Skeletal muscle cell (primary cell): ENCODE results near the gene MXD4.
"Not testable (repeated sequence)": the region's sequence is repeated elsewhere in the genome, so short reads cannot be mapped to it uniquely, and the experiment has no call there.

ENCODE experiments used
- DNase-seq: peaks from one replicate; pipeline ENCODE4 v3.0.0-alpha.2; 2010; ENCODE audit warnings: low read depth
- H3K4me3 ChIP-seq: 2 replicates; pipeline ENCODE4 v1.5.1; 2011; ENCODE audit warnings: low read depth, mild to moderate bottlenecking, control low read depth, low read length, moderate library complexity

The MXD4 gene

DNA sequence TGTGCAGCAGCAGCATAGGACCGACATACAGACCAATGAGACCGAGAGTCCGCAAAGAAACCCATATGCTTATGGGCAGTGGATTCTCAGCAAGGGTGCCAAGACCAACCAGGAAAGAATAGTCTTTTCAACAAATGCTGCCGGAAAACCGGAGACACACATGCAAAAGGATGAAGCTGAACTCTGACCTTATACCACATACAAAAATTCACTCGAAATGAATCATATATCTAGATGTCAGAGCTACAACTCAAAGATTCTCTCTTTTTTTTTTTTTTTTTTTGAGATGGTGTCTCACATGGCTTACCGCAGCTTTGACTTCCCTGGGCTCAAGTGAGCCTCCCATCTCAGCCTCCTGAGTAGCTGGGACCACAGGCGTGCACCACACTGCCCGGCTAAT, 16.0 kb upstream of the MXD4 start:
- H3K4me3 ChIP-seq = no peak overlapping the region
- DNase-seq = no peak

DNA sequence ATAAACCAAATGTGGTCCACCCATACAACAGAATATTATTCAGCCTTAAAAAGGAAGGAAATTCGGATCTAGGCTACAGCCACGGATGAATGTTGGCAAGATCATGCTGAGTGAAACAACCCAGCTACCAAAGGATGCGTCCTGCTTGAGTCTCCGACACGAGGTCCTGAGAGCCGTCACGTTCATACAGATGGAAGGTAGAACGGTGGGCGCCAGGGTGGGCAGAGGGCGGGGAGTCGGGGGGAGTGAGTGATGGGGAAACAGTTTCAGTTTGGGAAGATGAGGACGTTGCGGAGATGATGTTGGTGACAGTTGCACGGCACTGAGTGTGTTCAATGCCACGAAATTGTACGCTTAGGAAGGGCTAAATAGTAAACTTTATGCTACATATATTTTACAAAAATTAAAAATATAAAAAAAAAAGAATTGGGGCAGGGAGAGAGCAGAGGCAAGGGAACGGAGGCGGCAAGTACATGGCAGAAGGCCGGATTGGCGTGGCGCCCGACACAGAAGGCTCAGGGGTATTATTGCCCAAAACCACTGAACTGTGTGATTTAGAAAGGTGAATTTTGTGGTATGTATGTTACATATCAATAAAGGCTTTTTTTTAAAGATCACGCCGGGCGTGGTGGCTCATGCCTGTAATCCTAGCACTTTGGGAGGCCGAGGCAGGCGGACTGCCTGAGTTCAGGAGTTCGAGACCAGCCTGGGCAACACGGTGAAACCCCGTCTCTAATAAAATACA, 14.8 kb upstream of the MXD4 start:
- no peak overlapping the region for H3K4me3 ChIP-seq
- no peak for DNase-seq

DNA sequence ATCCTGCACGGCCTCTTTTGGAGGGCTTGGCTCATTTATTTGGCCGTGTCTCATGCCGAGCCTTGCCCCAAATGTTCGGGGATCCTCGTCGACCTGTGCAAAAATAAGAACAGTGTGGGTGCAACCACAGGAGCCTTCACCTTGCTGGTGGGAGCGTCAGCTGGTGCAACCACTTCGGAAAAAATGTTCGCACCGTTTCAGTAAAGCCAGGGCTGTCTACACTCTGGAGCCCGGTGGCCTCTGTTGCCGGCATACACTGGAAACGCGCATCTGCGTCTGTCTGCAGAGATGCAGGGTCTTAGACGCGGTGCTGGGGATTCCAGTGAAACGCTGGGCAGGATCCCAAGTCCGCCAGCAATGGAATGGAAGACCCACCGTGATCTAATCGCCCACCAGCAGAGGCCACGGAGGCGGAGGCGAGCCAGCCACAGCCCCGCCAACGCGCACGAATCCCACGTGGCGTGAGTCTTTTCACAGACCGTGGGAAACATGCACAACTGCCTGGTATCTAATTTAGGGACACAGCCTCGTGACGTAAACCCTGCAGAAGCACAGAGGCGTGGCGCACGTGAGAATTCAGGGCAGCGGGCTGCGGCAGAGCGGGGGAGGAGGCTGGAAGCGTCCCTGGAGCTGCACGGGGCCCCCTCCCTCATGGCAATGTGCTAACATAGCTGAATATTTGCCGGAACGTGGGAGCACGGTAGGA, 13.8 kb upstream of the MXD4 start:
- H3K4me3 ChIP-seq = no peak overlapping the region

DNA sequence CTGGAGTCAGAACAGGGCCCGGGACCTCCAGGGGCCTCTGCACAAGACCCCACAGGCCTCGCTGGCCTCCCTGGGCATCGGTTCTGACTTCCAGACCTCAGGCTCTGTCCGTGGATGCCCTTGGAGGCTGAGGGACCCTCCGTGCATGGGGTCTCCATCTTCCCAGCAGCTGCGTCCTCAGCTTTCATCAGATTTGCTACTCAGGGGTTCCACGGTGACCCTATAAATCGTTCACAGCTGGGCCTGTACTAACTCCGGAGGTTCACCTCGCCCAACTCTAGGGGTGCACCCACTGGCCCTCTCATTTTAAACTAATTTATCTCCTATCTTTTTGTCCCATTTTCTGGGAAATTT, 13.1 kb upstream of the MXD4 start:
- H3K4me3 ChIP-seq, DNase-seq: not testable (repeated sequence)

More for the DNA sequence above, 13.8 kb upstream of the MXD4 start:
- no peak for DNase-seq

DNA sequence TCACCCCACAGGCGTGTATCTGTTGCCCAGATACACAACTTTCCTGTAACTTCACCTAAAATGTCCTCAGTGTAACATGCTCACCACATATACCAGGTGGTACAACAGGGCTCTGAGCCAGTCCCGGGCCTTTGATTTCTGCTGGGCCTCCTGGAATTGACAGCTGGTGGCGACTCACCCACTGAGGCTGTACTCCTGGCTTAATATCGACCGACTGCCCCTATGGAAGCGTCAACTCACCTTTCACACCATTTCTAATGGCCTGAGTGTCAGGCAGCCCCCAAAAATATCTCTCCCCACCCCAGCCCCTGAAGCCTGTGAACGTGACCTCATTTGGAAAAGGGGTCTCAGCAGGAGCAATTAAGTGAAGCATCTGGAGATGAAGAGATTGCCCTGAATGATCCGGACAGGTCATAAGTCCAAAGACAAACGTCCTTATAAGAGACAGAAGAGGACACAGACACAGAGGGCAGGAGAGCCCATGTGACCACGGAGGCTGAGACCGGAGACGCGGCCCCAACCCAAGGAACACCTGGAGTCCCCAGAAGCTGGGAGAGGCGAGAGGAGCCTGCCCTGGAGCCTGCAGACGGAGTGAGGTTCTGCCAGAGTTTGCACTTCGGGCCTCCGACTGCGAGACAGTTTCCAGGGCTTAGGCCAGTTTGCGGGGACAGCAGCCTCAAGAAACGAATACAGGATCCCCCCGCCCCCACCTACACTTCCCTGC, 12.6 kb upstream of the MXD4 start:
- no peak overlapping the region for H3K4me3 ChIP-seq
- DNase-seq = no peak

- no peak overlapping the region for H3K4me3 ChIP-seq
- DNase-seq = no peak
Observed at GRCh38 chr4:2273657-2274319, 11.9 kb upstream of the MXD4 start.

- no peak overlapping the region for H3K4me3 ChIP-seq
- no peak for DNase-seq
Observed at GRCh38 chr4:2273221-2273620, 11.3 kb upstream of the MXD4 start.

DNA sequence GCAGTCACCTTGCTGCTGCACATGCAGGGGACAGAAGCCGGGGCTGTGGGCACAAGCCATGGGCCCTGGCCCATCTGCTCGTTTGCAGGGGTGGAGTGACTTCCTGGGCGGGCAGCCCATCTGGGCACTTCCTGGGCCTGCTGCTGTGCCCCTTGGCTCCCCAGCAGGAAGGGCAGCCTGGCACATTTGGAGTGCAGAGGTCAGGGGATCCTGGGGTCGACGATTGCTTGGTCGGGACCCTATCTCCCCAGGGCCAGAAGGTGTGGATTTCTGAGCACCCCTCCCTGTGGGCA, 10.9 kb upstream of the MXD4 start:
- DNase-seq = no peak

DNA sequence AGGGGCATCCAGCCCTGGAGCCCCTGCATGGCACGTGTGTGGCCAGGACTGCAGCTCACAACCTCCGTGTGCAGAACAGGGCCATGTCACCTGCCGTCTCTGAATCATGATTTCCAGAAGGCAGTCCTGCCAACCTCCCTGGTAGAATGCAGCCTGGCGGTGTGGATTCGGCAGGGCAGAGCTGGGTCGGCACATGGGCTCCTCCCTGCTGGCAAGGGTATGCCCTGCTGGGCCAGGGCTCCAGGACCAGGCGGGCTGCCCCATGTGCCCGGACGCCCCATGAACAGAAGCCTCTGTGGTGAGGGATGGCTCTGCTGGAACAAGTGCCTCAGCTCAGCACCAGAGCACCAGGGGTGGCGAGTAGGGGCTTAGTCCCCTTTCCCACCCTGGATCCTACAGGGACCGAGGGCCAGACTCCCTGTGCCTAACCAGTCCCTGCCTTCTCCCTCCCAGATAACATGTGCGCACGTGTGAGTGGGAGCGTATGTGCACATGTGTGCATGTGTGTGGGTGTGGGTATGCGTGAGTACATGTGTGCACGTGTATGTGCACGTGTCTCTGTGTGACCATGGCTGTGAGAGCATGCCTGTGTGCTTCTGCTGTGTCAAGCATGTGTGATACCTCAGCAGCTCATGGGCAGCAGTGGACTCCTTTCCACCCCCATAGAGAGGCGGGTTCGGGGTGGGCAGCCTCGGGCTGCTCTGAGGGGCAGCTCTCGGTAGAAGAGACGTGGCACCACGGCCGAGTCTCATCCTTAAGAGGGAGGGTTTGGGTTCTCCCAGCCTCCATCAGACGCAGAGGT, 10.3 kb upstream of the MXD4 start:
- H3K4me3 ChIP-seq = no peak overlapping the region
- DNase-seq = no peak

More for the DNA sequence above, 10.9 kb upstream of the MXD4 start:
- no peak overlapping the region for H3K4me3 ChIP-seq

- no peak for DNase-seq
- H3K4me3 ChIP-seq = no peak overlapping the region
Observed at GRCh38 chr4:2271279-2272025, 9.5 kb upstream of the MXD4 start.

GRCh38 chr4:2270341-2271165, 8.6 kb upstream of the MXD4 start:
- no peak overlapping the region for H3K4me3 ChIP-seq
- DNase-seq = no peak

DNA sequence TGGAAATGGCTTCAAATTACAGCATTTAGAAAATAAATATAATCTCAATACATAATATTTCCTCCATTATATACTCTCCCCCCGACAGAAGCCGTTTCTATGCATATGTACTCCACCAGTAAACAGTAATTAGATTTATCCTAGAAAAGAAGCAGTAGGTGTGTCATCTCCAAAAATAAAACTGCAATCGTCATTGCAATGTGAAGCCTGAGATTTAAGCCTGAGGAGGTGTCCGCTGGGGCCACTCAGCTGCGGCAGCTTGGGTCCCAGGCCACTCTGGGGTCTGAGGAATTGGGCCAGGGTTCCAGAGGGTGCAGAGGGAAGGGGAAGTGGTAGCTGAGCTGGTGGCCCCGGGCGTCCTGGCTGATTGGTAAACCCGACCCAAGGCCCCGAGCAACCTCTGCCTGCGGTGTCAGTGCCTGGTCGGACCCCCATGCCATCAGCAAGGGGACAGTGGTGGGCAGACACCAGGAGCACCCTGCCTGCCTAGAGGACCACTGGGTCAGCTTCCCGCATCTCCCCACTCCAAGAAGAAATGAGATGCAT, 7.8 kb upstream of the MXD4 start:
- H3K4me3 ChIP-seq = no peak overlapping the region
- DNase-seq = no peak

DNA sequence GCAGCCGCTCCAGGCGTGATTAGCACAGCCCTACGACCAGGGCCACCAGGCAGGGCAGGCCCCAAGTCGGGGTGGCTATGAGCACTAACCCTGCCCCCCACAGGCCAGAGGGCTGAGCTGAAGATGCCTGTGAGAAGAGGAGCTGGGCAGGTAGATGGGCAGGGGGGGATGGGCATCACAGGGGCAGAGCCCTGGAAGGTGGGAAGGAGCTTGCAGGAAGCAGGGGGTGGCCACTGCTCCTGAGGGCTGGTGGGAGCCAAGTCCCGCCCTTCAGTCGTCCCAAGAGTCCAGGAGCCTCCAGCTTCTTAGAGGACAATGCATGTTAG, 7.3 kb upstream of the MXD4 start:
- DNase-seq = no peak
- H3K4me3 ChIP-seq = no peak overlapping the region

DNA sequence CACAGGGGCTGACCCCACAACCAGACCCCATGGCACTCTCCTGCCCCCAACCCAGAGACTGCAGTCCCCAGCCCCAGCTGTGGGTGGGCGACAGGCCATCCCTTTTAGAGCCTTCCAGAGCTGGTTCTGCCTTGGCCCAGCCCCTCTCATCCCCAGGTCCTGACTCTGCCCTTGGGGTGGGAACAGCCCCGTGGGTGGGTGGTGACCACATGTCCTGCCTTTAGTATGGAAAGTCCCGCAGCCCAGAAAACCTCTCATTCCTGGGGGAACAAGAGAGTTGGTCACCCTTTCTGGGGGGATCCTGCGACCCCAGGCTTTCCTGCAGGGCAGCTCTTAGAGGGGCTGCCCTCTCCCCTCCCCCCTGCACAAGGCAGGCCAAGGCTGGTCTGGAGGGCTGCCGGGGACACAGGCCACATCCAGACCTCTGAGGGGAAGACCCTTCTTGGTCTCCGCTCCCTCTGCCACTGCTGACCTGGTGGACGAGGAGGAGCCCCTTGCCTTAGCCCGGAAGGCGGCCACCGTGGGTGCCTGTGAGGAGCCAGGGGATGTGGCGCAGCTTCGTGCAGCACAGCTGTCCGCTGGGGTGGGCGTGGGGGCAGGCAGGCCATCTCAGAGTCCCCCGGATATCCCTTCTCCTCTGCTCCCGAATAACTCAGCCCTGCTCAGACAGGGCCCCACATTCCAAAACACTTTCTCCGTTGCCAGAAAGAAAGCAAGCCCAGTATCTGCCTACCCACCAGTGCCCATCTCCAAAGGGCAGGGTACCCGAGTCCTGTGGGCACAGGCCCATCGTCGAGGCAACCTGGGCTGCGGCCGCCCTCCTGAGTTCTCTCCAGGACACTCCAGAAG, 6.7 kb upstream of the MXD4 start:
- DNase-seq = no peak
- H3K4me3 ChIP-seq = no peak overlapping the region

- DNase-seq = no peak
- H3K4me3 ChIP-seq = no peak overlapping the region
Observed at GRCh38 chr4:2267841-2268240, 5.9 kb upstream of the MXD4 start.

- no peak overlapping the region for H3K4me3 ChIP-seq
- no peak for DNase-seq
Observed at GRCh38 chr4:2267320-2267811, 5.5 kb upstream of the MXD4 start.

DNA sequence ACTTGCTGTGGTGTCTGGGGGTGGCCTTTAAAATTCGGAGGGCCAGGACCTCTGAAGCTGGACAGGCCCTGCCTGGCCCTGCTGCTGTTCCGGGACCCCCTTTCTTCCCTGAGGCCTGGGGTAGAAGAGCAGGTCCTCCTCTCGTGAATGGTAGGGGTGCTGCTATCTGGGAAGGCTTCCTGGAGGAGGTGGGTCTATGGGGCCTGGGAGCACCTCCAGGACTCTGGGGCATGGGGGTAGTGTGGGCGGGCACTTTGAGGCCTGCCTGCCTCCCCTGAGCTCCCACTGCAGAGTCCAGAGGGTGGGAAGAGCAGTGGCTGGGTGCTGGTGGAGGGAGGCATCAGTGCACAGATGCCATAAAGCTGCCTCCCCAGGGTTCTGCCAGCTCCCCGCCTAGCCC, 4.9 kb upstream of the MXD4 start:
- no peak for DNase-seq
- H3K4me3 ChIP-seq = no peak overlapping the region
